ENCODE data around the gene CRYL1. TPM values are rescaled to one million over a fixed set of nuclear protein-coding genes. Genes with fewer than 3 reads are reported as not detected.

The CRYL1 gene
- total and polyA plus RNA-seq, 2 of the 13 experiments (the other 11 are each of a cell fraction or from before 2014, with no cell fraction given): 57.2 to 115 TPM

- Histone ChIP-seq H3K4me2 (ENCODE audit: low read depth, low read length) (no peak overlapping the region), H3K36me3 (replicated peaks in 1 of 2; ENCODE audit: control insufficient read depth in 1 of 2, insufficient read depth in 2 of 2, low read length in 2 of 2) (no peaks in the 10 kb centered on the region)
- no peak for FAIRE-seq
These were observed 110.4 kb downstream of the CRYL1 start for GRCh38 chr13:20415306-20415679.

GRCh38 chr13:20414546-20415305 lies 110.9 kb downstream of the CRYL1 start:
- TF ChIP-seq ZBTB33 (CRISPR knock-in tag; IDR thresholded peaks at IDR 0.05) (0 out of 2 replicates have a peak, but pooled peaks have one; percentile 12), AKAP8 (CRISPR knock-in tag; IDR thresholded peaks at IDR 0.05) (no peak)
- H3K27me3 ChIP-seq (ENCODE audit: control insufficient read depth in 1 of 2, insufficient read depth in 2 of 2, low read length in 2 of 2): no peaks in the 10 kb centered on the region
- intact Hi-C loops (cut with micrococcal nuclease; ENCODE audit: unreplicated experiment): no loop called here
- BruUV-seq (replicated peaks): no TSS peak
- no peak for DNase-seq (ENCODE audit: low spot score)
- CTCF ChIA-PET (ENCODE audit: low intra/inter-chr PET ratio, low total read pairs): no interaction called here
- 97% methylated on average over 18 of the region's 45 CpGs for WGBS (ENCODE audit: low lambda C conversion rate)
- no peak overlapping the region for H3K9ac ChIP-seq (ENCODE audit: insufficient read depth, low read depth, low read length)
- no peaks in the 10 kb centered on the region for H3K4me1 ChIP-seq (ENCODE audit: insufficient read depth, low read length)
- POLR2A ChIA-PET: no interaction called here
- H3K27ac ChIP-seq (ENCODE audit: extremely low read length, insufficient read depth, low read length): no peak overlapping the region
- peak; percentile 51 for ATAC-seq
- H2AFZ ChIP-seq (ENCODE audit: low read length): no peak overlapping the region
- H3K36me3 ChIP-seq (replicated peaks in 1 of 2; ENCODE audit: control insufficient read depth in 1 of 2, insufficient read depth in 2 of 2, low read length in 2 of 2): no peaks in the 10 kb centered on the region
- no peaks in the 10 kb centered on the region for H3K79me2 ChIP-seq (ENCODE audit: insufficient read depth, low read length)
- in situ Hi-C loops (cut with HindIII; ENCODE audit: extremely low pct_ligation_motif_present, low pct_unique_long_range_greater_than_20kb): no loop called here
- FAIRE-seq: no peak
- H3K4me3 ChIP-seq (replicated peaks in 1 of 3; ENCODE audit: insufficient read depth in 1 of 3, low read depth in 2 of 3, low read length in 3 of 3): no peak overlapping the region
- H3K9me3 ChIP-seq (ENCODE audit: low read length): no peaks in the 10 kb centered on the region
- H4K20me1 ChIP-seq (ENCODE audit: insufficient read depth, low read length): no peaks in the 10 kb centered on the region
- H3K4me2 ChIP-seq (ENCODE audit: low read depth, low read length): no peak overlapping the region

More at GRCh38 chr13:20415306-20415679, 110.4 kb downstream of the CRYL1 start:
- peak; percentile 21; the same call in 1 of the 3 replicates for ATAC-seq
- WGBS (ENCODE audit: low lambda C conversion rate): 93% methylated on average over 8 of the region's 31 CpGs
- CTCF ChIA-PET (ENCODE audit: low intra/inter-chr PET ratio, low total read pairs): no interaction called here
- TF ChIP-seq AGO2 (optimal IDR thresholded peaks at IDR 0.05; ENCODE audit: low read depth, low read length): peak; percentile 12
- TF ChIP-seq CBFB (CRISPR knock-in tag; IDR thresholded peaks at IDR 0.05): no peak
- intact Hi-C loops (cut with micrococcal nuclease; ENCODE audit: unreplicated experiment) (no loop called here), in situ Hi-C loops (cut with HindIII; ENCODE audit: extremely low pct_ligation_motif_present, low pct_unique_long_range_greater_than_20kb) (no loop called here)
- POLR2A ChIA-PET: no interaction called here
- Histone ChIP-seq H3K27me3 (ENCODE audit: control insufficient read depth in 1 of 2, insufficient read depth in 2 of 2, low read length in 2 of 2) (no peaks in the 10 kb centered on the region), H2AFZ (ENCODE audit: low read length) (no peak overlapping the region), H4K20me1 (ENCODE audit: insufficient read depth, low read length) (no peaks in the 10 kb centered on the region), H3K79me2 (ENCODE audit: insufficient read depth, low read length) (no peaks in the 10 kb centered on the region), H3K4me1 (ENCODE audit: insufficient read depth, low read length) (no peaks in the 10 kb centered on the region), H3K9me3 (ENCODE audit: low read length) (no peaks in the 10 kb centered on the region), H3K9ac (ENCODE audit: insufficient read depth, low read depth, low read length) (no peak overlapping the region), H3K4me3 (replicated peaks in 1 of 3; ENCODE audit: insufficient read depth in 1 of 3, low read depth in 2 of 3, low read length in 3 of 3) (no peak overlapping the region), H3K27ac (ENCODE audit: extremely low read length, insufficient read depth, low read length) (no peak overlapping the region)
- no TSS peak for BruUV-seq (replicated peaks)
- no peak for DNase-seq (ENCODE audit: low spot score)

All from HepG2 (cell line).